Kidney (tissue), 14 donors: ENCODE measurements around the gene AHNAK. TPM values are rescaled to one million over a fixed set of nuclear protein-coding genes. Genes with fewer than 3 reads are reported as not detected.

Experiments used
- DNase-seq, 5 donors: peaks; one replicate each; pipeline ENCODE4 v3.0.0-alpha.2; 2013 to 2020
- FAIRE-seq: peaks from 2 replicates; lab custom pipeline; 2012; peaks lifted over from hg19 to GRCh38; lab: Jason Lieb, UNC
- H3K27ac ChIP-seq, 2 donors: one replicate each; pipeline ENCODE4 v1.7.0; 2013; ENCODE audit warnings: low read depth in 2 of 2, low read length in 2 of 2, inconsistent platforms in 1 of 2
- H3K27me3 ChIP-seq: one replicate; pipeline ENCODE4 v1.7.1; 2013; ENCODE audit warnings: low read length, inconsistent platforms; ENCODE audit not compliant: control insufficient read depth, insufficient read depth
- H3K36me3 ChIP-seq, 3 donors: one replicate each; pipeline versions ENCODE4 v1.7.0 to v1.7.1; 2013; ENCODE audit warnings: low read length in 3 of 3, control low read depth in 1 of 3, inconsistent platforms in 1 of 3; ENCODE audit not compliant: insufficient read depth in 3 of 3, control insufficient read depth in 2 of 3
- H3K4me1 ChIP-seq, 3 donors: one replicate each; pipeline versions ENCODE4 v1.7.0 to v1.7.1; 2013; ENCODE audit warnings: low read length in 3 of 3, inconsistent platforms in 1 of 3, low read depth in 1 of 3; ENCODE audit not compliant: control insufficient read depth in 2 of 3, insufficient read depth in 2 of 3
- H3K4me3 ChIP-seq, 3 donors: one replicate each; pipeline versions ENCODE4 v1.7.0 to v1.8.1; 2013; ENCODE audit warnings: low read length in 3 of 3, control low read depth in 1 of 3, inconsistent platforms in 1 of 3
- H3K9ac ChIP-seq, 3 donors: one replicate each; pipeline versions ENCODE4 v1.7.0 to v1.7.1; 2013; ENCODE audit warnings: low read length in 3 of 3, control low read depth in 1 of 3, inconsistent platforms in 1 of 3
- H3K9me3 ChIP-seq, 3 donors: one replicate each; pipeline versions ENCODE4 v1.7.0 to v1.7.1; 2013; ENCODE audit warnings: low read length in 3 of 3, control low read depth in 1 of 3, inconsistent platforms in 1 of 3; ENCODE audit not compliant: control insufficient read depth in 2 of 3, insufficient read depth in 1 of 3
- intact Hi-C: fragments of 100-400 bp; cut with DNase I; formaldehyde crosslinking; loops from one replicate; pipeline ENCODE4 v1.11.1; 2022
- polyA plus RNA-seq: library from polyadenylated mRNA; stranded (reverse); fragments of 350-450 nt; fragmentation: Illumina TruSeq; extraction: RNeasy Lipid Tissue Mini Kit (QIAGEN cat#74804); gene quantifications from one replicate; pipeline ENCODE4 v1.2.3, GENCODE V29; 2014; ENCODE audit warnings: low read depth, low replicate concordance; ENCODE audit not compliant: insufficient read depth
- total RNA-seq: library from RNA; stranded (reverse); fragmentation: NEBNext Ultra II Directional; extraction: Animal tissue kit (Norgen Biotek cat#: 25700); gene quantifications from one replicate; pipeline ENCODE4 v1.2.1, GENCODE V29; 2021
- TF ChIP-seq, protein P1 (sequence below): IDR thresholded peaks from 3 replicates; pipeline ENCODE4 v1.5.1; 2012; ENCODE audit warnings: mild to moderate bottlenecking, moderate library complexity, borderline replicate concordance; ENCODE audit not compliant: insufficient read depth; ENCODE audit errors: extremely low read depth
- donor health status: control.
- donor health status: control.
- donor health status: control.
- donor health status: control.
- donor health status: control.
- donor health status: DM: yes; HTN: yes; CAD: no.
- donor health status: Normal renal cell carcinoma (clear cell type).

AHNAK gene
- total and polyA plus RNA-seq, 2 donors from 2014 or later, result 36.6 to 700 TPM

DNA sequence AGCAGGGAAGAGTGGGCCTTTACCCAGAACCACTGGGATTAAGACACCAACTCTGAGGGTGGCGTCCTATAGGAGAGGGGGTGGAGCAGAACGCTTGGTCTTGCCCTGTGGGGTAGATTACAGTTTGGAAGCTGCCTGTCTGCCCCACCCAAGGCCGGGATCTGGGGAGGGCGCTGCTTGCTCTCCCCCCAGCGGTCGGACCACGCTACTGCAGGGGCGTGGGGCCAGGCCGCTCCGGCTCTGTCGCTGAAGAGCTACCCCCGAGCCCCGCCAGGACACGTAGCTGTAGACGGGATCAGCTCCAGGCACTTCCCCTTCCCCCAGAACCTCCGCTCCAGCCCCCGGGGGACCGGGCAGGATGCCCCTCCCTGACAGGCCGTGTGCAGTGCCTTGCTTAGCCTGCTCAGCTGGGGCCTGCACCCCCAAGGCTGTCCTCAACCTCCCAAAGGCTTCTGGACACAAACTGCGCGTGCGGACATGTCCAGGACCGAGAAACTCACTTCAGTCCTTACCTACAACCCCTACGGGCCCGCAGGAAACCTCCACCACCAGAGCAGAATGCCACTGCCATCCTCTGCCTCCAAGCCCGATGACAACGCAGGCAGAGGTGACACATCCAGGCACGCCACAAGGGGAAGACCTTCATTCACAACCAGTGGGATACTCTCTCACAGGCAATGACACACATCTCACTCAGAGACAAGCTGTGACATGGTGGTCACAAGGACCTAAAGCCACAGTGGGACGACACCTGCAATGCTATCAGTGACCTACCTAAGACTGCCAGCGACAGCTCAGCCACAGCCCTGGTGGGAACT lies 3.6 kb downstream of the AHNAK start:
- peak overlapping the region; percentile 97 to 99 for H3K27ac ChIP-seq
- DNase-seq (peak; percentile 74 to 93 (median 83)), FAIRE-seq (no peak)
- peak overlapping the region; percentile 13 to 93 (median 57) for H3K9ac ChIP-seq
- intact Hi-C loops, result loop anchor here (10.0 kb wide), 1 partner anchor 118 kb away; no protein-coding TSS in a partner anchor
- H3K27me3 ChIP-seq, result no peaks in the 10 kb centered on the region
- peak overlapping the region in 2 of 3 donors; percentile 37 to 90 for H3K4me3 ChIP-seq
- H3K9me3 ChIP-seq, result no peaks in the 10 kb centered on the region
- H3K4me1 ChIP-seq, result peaks cover 0 to 62% (median 41%) of the 10 kb centered on the region in 3 donors
- TF ChIP-seq, protein P1, sequence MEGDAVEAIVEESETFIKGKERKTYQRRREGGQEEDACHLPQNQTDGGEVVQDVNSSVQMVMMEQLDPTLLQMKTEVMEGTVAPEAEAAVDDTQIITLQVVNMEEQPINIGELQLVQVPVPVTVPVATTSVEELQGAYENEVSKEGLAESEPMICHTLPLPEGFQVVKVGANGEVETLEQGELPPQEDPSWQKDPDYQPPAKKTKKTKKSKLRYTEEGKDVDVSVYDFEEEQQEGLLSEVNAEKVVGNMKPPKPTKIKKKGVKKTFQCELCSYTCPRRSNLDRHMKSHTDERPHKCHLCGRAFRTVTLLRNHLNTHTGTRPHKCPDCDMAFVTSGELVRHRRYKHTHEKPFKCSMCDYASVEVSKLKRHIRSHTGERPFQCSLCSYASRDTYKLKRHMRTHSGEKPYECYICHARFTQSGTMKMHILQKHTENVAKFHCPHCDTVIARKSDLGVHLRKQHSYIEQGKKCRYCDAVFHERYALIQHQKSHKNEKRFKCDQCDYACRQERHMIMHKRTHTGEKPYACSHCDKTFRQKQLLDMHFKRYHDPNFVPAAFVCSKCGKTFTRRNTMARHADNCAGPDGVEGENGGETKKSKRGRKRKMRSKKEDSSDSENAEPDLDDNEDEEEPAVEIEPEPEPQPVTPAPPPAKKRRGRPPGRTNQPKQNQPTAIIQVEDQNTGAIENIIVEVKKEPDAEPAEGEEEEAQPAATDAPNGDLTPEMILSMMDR, result peak; percentile 96
- no peaks in the 10 kb centered on the region for H3K36me3 ChIP-seq

DNA sequence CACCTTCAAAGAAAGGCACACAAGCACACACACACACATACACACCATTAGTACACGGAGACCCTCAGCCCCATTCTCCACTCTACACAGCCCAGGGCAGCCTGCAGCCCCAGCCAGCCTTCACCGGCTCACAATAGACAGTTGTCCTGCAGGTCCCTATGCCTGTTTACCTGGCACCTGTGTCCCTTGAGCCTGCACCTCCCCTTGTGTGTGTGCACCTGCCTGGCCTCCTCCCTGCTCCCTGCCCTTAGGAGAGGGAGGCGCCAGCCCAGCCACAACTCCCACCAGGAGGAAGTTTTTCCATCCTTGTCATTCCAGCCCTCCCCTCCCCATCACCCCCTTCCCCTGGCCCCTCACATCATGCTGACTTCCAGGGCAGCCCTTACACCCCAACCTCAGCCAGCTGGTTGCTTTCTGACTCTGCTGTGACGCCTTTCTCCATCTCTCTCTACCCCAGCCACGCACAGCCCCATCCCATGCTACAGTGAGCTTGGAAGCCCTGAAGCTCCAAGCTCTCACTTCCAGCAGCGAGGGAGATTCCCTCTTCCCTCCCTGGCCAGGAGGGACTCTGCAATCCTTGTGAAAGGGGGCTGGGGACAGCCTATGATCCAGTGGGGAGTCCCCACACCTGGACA lies 4.4 kb downstream of the AHNAK start:
- intact Hi-C loops, result loop anchor here (10.0 kb wide), 1 partner anchor 117 kb away; no protein-coding TSS in a partner anchor
- no peak for DNase-seq
- FAIRE-seq, result no peak

DNA sequence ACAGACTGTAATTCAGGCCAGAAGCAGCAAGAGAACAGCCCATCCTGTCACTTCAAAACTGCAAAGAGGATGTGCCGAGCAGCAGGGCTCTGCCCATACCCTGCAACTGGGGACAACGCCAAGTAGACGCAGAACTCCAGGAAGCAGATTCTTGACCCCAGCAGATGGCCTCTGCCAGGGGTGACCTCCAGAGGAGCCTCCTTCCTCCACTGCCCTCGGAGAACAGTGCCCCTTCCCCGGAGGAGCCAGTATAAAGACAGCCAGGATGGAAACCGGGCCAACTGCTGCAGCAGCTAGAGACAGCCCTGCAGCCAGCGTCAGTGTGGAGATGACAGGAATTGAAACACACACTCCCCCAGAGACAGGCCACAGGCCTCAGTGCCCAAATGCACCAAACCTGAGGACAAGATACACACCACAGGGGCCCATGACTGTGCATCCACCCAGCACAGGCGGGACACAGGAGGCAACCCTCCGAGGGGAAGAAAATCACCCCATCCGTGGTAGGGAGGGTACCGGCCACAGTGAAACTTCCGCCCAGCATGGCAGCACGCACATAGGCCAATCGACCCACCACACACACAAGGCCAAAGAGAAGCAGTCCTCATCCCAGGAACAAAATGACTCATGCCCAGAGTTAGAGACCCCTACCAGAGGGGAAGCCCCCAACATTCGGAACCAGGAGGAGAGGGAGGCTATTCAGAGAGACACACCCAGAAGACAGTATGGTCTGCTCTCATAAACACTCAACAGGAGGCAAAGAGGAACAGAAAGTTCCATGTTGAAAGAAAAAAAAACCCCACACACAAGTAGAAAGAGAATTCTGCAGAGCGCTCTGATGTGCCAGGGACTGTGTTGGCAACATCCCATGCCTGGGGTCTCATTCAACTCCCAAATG lies 5.6 kb downstream of the AHNAK start:
- H3K9me3 ChIP-seq, result no peaks in the 10 kb centered on the region
- H3K27me3 ChIP-seq, result no peaks in the 10 kb centered on the region
- H3K27ac ChIP-seq, result peak overlapping the region; percentile 35 to 58
- TF ChIP-seq, protein P1, result no peak
- H3K9ac ChIP-seq, result peak overlapping the region in 1 of 3 donors; percentile 43
- peak overlapping the region in 2 of 3 donors; percentile 2 to 6 for H3K4me3 ChIP-seq
- intact Hi-C loops, result loop anchor here (10.0 kb wide), 1 partner anchor 116 kb away; no protein-coding TSS in a partner anchor
- DNase-seq (peak in 2 of 5 donors; percentile 42 to 50), FAIRE-seq (no peak)
- H3K4me1 ChIP-seq, result peaks cover 0 to 61% (median 34%) of the 10 kb centered on the region in 3 donors
- no peaks in the 10 kb centered on the region for H3K36me3 ChIP-seq

More for the DNA sequence above, 4.4 kb downstream of the AHNAK start:
- TF ChIP-seq, protein P1, result no peak
- peaks cover 0 to 59% (median 34%) of the 10 kb centered on the region in 3 donors for H3K4me1 ChIP-seq
- no peaks in the 10 kb centered on the region for H3K36me3 ChIP-seq
- H3K27ac ChIP-seq, result peak overlapping the region; percentile 97 to 99
- peak overlapping the region in 2 of 3 donors; percentile 2 to 90 for H3K4me3 ChIP-seq
- H3K27me3 ChIP-seq, result no peaks in the 10 kb centered on the region
- H3K9me3 ChIP-seq, result no peaks in the 10 kb centered on the region
- peak overlapping the region in 2 of 3 donors; percentile 13 to 93 for H3K9ac ChIP-seq
